PC-9 (cell line): ENCODE measurements around the gene TAPBP.

Experiments used
- CTCF ChIP-seq: fragments of 200-600 bp; sonication (generic); conservative IDR thresholded peaks from 2 replicates; pipeline ENCODE4 v1.6.1; 2017; ENCODE audit warnings: mixed run types, antibody characterized with exemption, mild to moderate bottlenecking, moderate library complexity
- EZH2 ChIP-seq: fragments of 200-600 bp; sonication (generic); IDR thresholded peaks from 2 replicates; pipeline ENCODE4 v1.8.0; 2017; ENCODE audit warnings: antibody characterized with exemption, low read depth

GRCh38 chr6:33314515-33314942, 651 bp upstream of the TAPBP start:
- TF ChIP-seq CTCF, result no peak
- TF ChIP-seq EZH2, result no peak
